Measurements from ENCODE around the gene HNRNPA2B1.
"Not testable (repeated sequence)": the region's sequence is repeated elsewhere in the genome, so short reads cannot be mapped to it uniquely, and the experiment has no call there.

HNRNPA2B1 gene

GRCh38 chr7:26197153-26198115 lies 3.1 kb downstream of the HNRNPA2B1 start:
- no peak for DNase-seq

GRCh38 chr7:26195867-26196657 lies 4.5 kb downstream of the HNRNPA2B1 start:
- DNase-seq, result no peak

DNA sequence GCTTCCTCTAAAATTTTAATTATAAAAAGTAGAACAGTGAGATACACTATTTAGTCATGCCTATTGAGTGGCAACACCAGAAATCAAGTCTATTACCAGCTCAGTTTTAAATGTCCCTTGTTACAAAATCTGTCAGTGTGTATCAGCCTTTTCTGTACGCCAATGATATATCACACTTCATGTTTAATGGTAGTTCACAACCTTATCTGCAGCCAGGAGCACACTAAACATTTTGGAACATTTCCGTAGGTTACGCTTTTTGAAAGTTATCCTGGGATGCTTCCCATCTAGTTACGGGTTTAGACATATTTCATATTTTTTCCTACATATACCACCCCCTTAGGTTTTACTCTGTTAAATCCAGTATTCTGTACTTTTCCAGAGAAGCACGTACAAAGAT lies 5.4 kb downstream of the HNRNPA2B1 start:
- DNase-seq, result no peak

DNA sequence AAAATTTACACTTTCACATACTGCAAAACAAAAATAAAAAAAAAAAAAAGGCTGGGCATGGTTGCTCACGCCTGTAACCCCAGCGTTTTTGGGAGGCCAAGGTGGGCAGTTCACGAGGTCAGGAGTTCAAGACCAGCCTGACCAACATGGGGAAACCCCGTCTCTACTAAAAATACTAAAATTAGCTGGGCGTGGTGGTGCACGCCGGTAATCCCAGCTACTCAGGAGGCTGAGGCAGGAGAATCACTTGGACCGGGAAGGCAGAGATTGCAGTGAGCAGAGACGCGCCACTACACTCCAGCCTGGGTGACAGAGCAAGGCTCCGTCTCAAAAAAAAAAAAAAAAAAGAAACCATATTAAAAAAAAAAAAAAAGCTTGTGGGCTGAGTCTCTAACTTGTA lies 5.8 kb downstream of the HNRNPA2B1 start:
- DNase-seq, result not testable (repeated sequence)

DNA sequence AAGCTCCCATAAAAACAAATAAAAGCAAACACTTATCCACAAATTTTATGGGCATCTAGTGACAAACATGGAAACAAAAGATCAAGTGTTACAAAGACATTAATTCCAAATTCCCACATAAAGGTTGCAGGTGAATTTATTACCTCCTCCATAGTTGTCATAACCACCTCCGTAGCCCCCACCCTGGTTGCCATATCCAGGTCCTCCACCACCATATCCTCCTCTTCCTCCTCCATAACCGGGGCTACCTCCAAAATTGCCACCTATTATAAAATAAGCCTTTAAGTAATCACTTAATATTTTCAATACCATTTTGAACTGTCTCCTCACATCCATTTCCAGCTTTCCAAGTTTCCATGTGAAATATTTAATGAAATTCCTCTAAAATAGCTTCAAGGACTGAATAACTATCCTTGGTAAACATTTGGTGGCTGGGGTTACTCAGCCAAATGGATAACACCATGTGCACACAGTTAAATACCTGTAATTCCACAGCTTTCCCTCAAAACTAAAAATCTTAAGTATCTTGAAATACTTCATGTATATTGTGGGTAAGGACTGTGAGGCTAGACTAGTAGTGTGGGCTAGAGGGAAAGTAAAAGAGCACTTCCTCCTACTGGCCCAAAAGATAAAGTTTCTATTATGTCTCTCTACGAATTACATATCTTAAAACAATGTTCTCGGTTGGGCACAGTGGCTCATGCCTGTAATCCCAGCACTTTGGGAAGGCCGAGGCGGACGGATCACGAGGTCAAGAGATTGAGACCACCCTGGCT lies 6.9 kb downstream of the HNRNPA2B1 start:
- no peak for DNase-seq

- DNase-seq, result no peak
These were observed 8.0 kb downstream of the HNRNPA2B1 start for GRCh38 chr7:26192485-26193087.

DNA sequence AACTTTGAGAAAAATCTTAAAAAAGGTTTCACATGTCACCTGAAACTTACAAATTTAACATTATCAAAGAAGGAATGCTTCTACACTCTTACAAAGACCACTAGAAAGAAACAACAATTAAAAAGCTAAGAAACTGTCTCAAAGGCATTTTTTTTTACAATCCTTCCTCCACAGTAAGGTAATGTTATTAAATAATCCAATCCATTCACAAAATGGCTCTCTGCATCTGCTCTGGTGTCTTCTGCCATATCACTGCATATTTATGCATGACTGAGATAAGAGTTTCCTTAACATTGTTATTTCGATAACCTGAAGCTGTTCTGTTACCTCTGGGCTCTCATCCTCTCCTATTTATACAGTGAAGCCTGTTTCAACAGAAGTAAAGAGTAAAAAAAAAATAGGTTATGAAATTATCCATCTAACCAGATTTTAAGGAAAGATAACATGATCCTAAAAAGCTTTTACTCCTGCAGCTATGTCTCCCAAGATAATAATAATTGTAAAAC lies 8.5 kb downstream of the HNRNPA2B1 start:
- DNase-seq, result no peak

GRCh38 chr7:26191233-26191973 lies 9.1 kb downstream of the HNRNPA2B1 start:
- no peak for DNase-seq

DNA sequence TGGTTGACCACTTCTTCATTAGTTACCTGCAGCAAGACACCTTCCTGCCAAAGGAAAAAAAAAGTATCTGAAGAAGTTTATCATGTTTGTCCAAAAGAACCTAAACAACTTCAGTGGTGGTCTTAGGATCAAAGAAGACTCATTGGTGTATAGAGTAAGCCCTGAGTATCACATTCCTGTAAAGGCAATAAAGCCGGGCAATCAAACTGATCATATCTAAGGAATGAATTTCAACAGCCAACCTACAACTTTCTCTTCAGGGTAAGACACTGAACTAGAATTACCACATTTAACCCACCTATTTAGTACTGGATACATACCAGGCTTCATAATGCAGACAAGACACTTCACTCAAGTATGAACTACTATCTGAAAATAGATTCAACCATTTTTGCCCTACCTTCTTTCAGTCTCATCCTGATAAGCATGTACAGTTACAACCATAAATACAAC lies 10.1 kb downstream of the HNRNPA2B1 start:
- DNase-seq, result no peak

DNA sequence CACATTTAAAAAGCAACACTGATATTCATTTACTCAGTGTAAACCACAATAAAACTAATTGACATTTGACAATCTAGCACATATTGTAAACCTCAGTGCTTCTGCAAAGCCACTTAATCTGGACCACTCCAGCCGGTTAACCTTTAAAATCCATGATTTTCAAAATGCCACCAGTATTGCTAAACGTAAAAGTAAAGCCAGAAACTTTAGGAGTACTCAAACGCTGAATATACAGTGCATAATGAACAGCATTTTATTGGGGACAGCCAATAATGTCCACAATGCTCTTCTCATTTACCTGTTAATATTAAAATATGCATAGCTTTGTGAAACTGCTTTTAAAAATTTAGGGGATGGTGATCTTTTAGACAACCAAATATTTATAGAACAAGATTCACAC lies 10.8 kb downstream of the HNRNPA2B1 start:
- no peak for DNase-seq

DNA sequence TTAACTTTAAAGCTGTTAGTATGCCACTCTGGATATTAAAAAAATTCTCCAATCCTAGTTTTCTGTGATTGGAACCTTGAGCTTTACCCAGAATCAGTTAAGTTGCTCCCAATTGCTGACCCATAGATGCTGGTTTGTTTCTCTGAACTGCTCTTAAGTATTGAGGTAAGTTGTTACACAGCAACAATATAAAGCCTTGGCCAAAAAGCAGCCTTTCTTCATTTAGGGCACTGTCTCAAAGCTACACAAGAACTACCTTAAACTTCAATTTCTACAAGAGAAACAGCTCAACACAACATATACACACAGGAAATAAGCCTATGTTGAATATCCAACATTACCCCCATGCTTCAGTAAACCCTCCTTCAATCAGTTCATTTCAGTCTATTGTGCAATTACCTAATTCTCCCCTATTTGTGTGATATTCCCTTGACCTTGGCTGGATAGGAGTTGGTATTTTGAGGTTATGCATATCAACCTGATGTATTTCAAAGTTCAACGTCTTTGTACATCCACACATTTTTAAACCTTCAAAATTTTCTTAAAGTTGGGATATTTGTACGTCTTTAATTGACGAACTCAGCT lies 11.5 kb downstream of the HNRNPA2B1 start:
- no peak for DNase-seq

GRCh38 chr7:26188206-26188956 lies 12.2 kb downstream of the HNRNPA2B1 start:
- DNase-seq, result no peak

- DNase-seq, result no peak
These were observed 13.0 kb downstream of the HNRNPA2B1 start for GRCh38 chr7:26187380-26188205.

- no peak for DNase-seq
These were observed 13.9 kb downstream of the HNRNPA2B1 start for GRCh38 chr7:26186364-26187311.

GRCh38 chr7:26185844-26186180 lies 14.7 kb downstream of the HNRNPA2B1 start:
- no peak for DNase-seq

- DNase-seq, result no peak
These were observed 15.3 kb downstream of the HNRNPA2B1 start for GRCh38 chr7:26185131-26185843.

DNA sequence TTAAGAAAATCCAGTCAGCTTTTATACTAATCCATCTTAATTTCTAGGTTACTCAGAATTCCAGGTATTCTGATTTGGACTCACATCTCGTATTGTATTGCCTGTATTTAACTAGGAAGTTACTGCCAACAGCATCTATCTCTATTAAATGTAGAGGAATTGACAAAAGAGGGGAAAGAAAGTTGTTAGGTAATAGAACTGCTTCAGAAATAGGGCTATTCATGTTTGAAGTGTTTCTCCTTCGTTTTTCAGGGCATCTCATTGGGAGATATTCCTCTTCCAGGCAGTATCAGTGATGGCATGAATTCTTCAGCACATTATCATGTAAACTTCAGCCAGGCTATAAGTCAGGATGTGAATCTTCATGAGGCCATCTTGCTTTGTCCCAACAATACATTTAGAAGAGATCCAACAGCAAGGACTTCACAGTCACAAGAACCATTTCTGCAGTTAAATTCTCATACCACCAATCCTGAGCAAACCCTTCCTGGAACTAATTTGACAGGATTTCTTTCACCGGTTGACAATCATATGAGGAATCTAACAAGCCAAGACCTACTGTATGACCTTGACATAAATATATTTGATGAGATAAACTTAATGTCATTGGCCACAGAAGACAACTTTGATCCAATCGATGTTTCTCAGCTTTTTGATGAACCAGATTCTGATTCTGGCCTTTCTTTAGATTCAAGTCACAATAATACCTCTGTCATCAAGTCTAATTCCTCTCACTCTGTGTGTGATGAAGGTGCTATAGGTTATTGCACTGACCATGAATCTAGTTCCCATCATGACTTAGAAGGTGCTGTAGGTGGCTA lies 16.1 kb downstream of the HNRNPA2B1 start:
- not testable (repeated sequence) for DNase-seq
